HL-60 (cell line): ENCODE data around the gene GPR137B.

ENCODE experiments used
- CTCF ChIP-seq: IDR thresholded peaks from one replicate; pipeline ENCODE4 v1.5.1; 2011; ENCODE audit warnings: low read length, control low read depth, inconsistent platforms; ENCODE audit not compliant: insufficient read depth
- REST ChIP-seq: IDR thresholded peaks from 2 replicates; pipeline ENCODE4 v1.6.1; 2012; ENCODE audit warnings: low read depth; ENCODE audit not compliant: insufficient replicate concordance

GRCh38 chr1:236102611-236103010 is 39.7 kb upstream of the GPR137B start:
- no peak for TF ChIP-seq REST
- TF ChIP-seq CTCF: no peak
